K562 (cell line): ENCODE measurements around the gene HIRIP3. TPM values are rescaled to one million over a fixed set of nuclear protein-coding genes. Genes with fewer than 3 reads are reported as not detected.

Source experiments
- ATAC-seq: fragments of 200-7000 bp; cut with Tn5 transposase; 3 replicates; pipeline ENCODE4 v1.9.1; 2020; ENCODE audit warnings: moderate library complexity
- BruUV-seq: library from RNA; stranded (reverse); fragments of 400-500 nt; replicated peaks from 2 replicates; lab custom pipeline; 2021; lab: Mats Ljungman, UMichigan
- CTCF ChIA-PET: fragments of 300-600 bp; formaldehyde crosslinking; extraction: SDS; loops from one replicate; lab custom pipeline; 2021; ENCODE audit warnings: low intra/inter-chr PET ratio; lab: Yijun Ruan, JAX
- POLR2A ChIA-PET: fragments of 300-600, 350-650 bp; sonication (Branson Sonifier 250); formaldehyde crosslinking; extraction: SDS; loops from one replicate; lab custom pipeline; 2021; ENCODE audit warnings: antibody characterized with exemption, inconsistent platforms; lab: Yijun Ruan, JAX
- DNase-seq, 4 experiments: peaks; one replicate each; pipeline versions ENCODE4 v3.0.0 to v3.0.0-alpha.2; 2011 to 2018; ENCODE audit warnings: low spot score in 3 of 4, mixed read lengths in 3 of 4; ENCODE audit errors: extremely low read depth in 1 of 4
- FAIRE-seq: peaks from 2 replicates; lab custom pipeline; 2011; peaks lifted over from hg19 to GRCh38; lab: Jason Lieb, UNC
- H2AFZ ChIP-seq: 2 replicates; pipeline ENCODE4 v1.6.0; 2011; ENCODE audit warnings: low read depth, low read length, control low read depth, inconsistent platforms
- H3K27ac ChIP-seq: fragments of 200-600 bp; 3 replicates; pipeline ENCODE4 v1.8.0; 2011; ENCODE audit warnings: low read depth, mild to moderate bottlenecking, control low read depth, inconsistent platforms, low read length, moderate library complexity, mixed read lengths; ENCODE audit errors: extremely low read depth
- H3K27me3 ChIP-seq, 2 experiments: fragments of 300-600 bp in 1 of 2; 2 replicates in 1 of 2; 3 replicates in 1 of 2; pipeline versions ENCODE4 v1.6.0 to v1.8.0; 2011; ENCODE audit warnings: inconsistent platforms in 2 of 2, low read length in 2 of 2, mild to moderate bottlenecking in 1 of 2, mixed read lengths in 1 of 2, moderate library complexity in 1 of 2; ENCODE audit not compliant: control insufficient read depth in 2 of 2, insufficient read depth in 2 of 2
- H3K36me3 ChIP-seq: fragments of 300-600 bp; 3 replicates; pipeline ENCODE4 v1.8.0; 2011; ENCODE audit warnings: mild to moderate bottlenecking, low read length, inconsistent platforms; ENCODE audit not compliant: control insufficient read depth, insufficient read depth
- H3K4me1 ChIP-seq, 2 experiments: fragments of 200-600 bp in 1 of 2; replicated peaks in 1 of 2; 2 replicates in 1 of 2; 3 replicates in 1 of 2; pipeline versions ENCODE4 v1.5.1 to v1.8.0; 2011; ENCODE audit warnings: inconsistent platforms in 2 of 2, low read length in 2 of 2, mild to moderate bottlenecking in 1 of 2, mixed read lengths in 1 of 2, moderate library complexity in 1 of 2; ENCODE audit not compliant: control insufficient read depth in 2 of 2, insufficient read depth in 2 of 2
- H3K4me2 ChIP-seq: 2 replicates; pipeline ENCODE4 v1.6.1; 2011; ENCODE audit warnings: low read length, control low read depth, inconsistent platforms, mixed read lengths; ENCODE audit not compliant: insufficient read depth
- H3K4me3 ChIP-seq: fragments of 200-600 bp; sonication (generic), shearing (Covaris generic); 2 replicates; pipeline ENCODE4 v1.5.1; 2016; ENCODE audit warnings: control low read depth, inconsistent platforms
- H3K79me2 ChIP-seq: fragments of 200-600 bp; 3 replicates; pipeline ENCODE4 v1.8.0; 2011; ENCODE audit warnings: low read length, inconsistent platforms; ENCODE audit not compliant: control insufficient read depth, insufficient read depth
- H3K9ac ChIP-seq, 2 experiments: 2 replicates each; pipeline versions ENCODE4 v1.6.0 to v1.6.1; 2011; ENCODE audit warnings: low read depth in 2 of 2, low read length in 2 of 2, control low read depth in 1 of 2, inconsistent platforms in 1 of 2, mild to moderate bottlenecking in 1 of 2, mixed read lengths in 1 of 2; ENCODE audit not compliant: insufficient read depth in 1 of 2
- H3K9me1 ChIP-seq: one replicate; pipeline ENCODE4 v1.6.0; 2011; ENCODE audit warnings: inconsistent platforms, mild to moderate bottlenecking, low read length, moderate library complexity; ENCODE audit not compliant: control insufficient read depth, insufficient read depth
- H3K9me3 ChIP-seq: replicated peaks from 2 replicates; pipeline ENCODE4 v1.5.1; 2011; ENCODE audit warnings: low read depth, low read length, inconsistent platforms; ENCODE audit not compliant: control insufficient read depth, insufficient read depth
- H4K20me1 ChIP-seq: replicated peaks from 2 replicates; pipeline ENCODE4 v1.6.1; 2011; ENCODE audit warnings: low read length, inconsistent platforms, mixed read lengths; ENCODE audit not compliant: control insufficient read depth, insufficient read depth
- BRD4 ChIP-seq: fragments of 200-600 bp; sonication (generic); IDR thresholded peaks from 2 replicates; pipeline ENCODE4 v1.6.1; 2017; ENCODE audit warnings: inconsistent platforms
- ID3 ChIP-seq, 2 experiments: fragments of 250-450 bp in 1 of 2; fragments of 450-650 bp in 1 of 2; sonication (Bioruptor Pico) in 1 of 2; IDR thresholded peaks; 2 replicates each; pipeline versions ENCODE4 v1.6.1 to v1.8.0; 2016 to 2021; ENCODE audit warnings: mild to moderate bottlenecking in 2 of 2, moderate library complexity in 2 of 2, missing compliant biosample characterization in 1 of 2, missing genetic modification characterization in 1 of 2
- TFAP4 ChIP-seq: sonication (generic); formaldehyde crosslinking; IDR thresholded peaks from 2 replicates; pipeline ENCODE4 v1.8.0; 2022; ENCODE audit warnings: missing genetic modification reagents, mild to moderate bottlenecking, moderate library complexity, borderline replicate concordance
- WGBS: fragments of 100-300 bp; shearing (Covaris generic); methylation state at CpG from one replicate; pipeline ENCODE4 v1.1.6; 2016; ENCODE audit warnings: low coverage, mixed read lengths; ENCODE audit not compliant: insufficient coverage; ENCODE audit errors: missing lambda C conversion rate; 5-methylcytosine and 5-hydroxymethylcytosine counted together
- in situ Hi-C: fragments of 300-500 bp; cut with MboI; formaldehyde crosslinking; loops from 4 replicates; pipeline ENCODE4 v1.15.0; 2018; ENCODE audit warnings: inconsistent platforms, mixed read lengths
- intact Hi-C: fragments of 100-400 bp; cut with micrococcal nuclease; formaldehyde crosslinking; loops from 2 replicates; pipeline ENCODE4 v1.14.2; 2022
- polyA plus RNA-seq, 8 experiments: library from polyadenylated mRNA; depleted of rRNA in 4 of 8; stranded (reverse) in 5 of 8; unstranded in 3 of 8; fragments of >200 nt; fragmentation: Nextera tagmentation in 2 of 8; fragmentation: Illumina TruSeq in 1 of 8; extraction: Ambion mirVana in 2 of 8; extraction: Trizol in 1 of 8; gene quantifications; 2 replicates each; pipeline versions ENCODE4 v1.2.1 to v1.2.3, GENCODE V29; 2011 to 2014; ENCODE audit warnings: inconsistent platforms in 1 of 8, missing spikeins in 1 of 8
- total RNA-seq, 7 experiments: library from RNA; depleted of rRNA in 6 of 7; stranded (reverse); fragments of >200 nt in 6 of 7; fragmentation: Illumina TruSeq in 2 of 7; extraction: Trizol in 2 of 7; gene quantifications; 2 replicates each; pipeline versions ENCODE4 v1.2.1 to v1.2.3, GENCODE V29; 2011 to 2021; ENCODE audit warnings: low replicate concordance in 1 of 7
- TF ChIP-seq, protein P1 (sequence below), 2 experiments: fragments of 450-650 bp; formaldehyde crosslinking in 1 of 2; IDR thresholded peaks; 2 replicates each; pipeline versions ENCODE4 v1.4.0 to v1.6.1; 2014 to 2020; ENCODE audit warnings: mild to moderate bottlenecking in 2 of 2, borderline replicate concordance in 1 of 2, low read depth in 1 of 2

The HIRIP3 gene
- total and polyA plus RNA-seq, 9 of the 15 experiments (the other 6 are each of a cell fraction or from before 2014, with no cell fraction given): 3.3 to 38.2 (median 18.2) TPM

- CTCF ChIA-PET: interaction anchor here (0.5 kb wide), 1 partner anchor 1741 kb away, joined by 4 read pairs; no protein-coding TSS in a partner anchor
- TF ChIP-seq BRD4 (no peak), TFAP4 (CRISPR knock-in tag) (peak; percentile 58), ID3 (CRISPR knock-in tag; IDR thresholded peaks at IDR 0.05) (no peak), ID3 (tag; IDR thresholded peaks at IDR 0.05) (0 out of 2 replicates have a peak, but pooled peaks have one; percentile 38)
- TF ChIP-seq, protein P1, sequence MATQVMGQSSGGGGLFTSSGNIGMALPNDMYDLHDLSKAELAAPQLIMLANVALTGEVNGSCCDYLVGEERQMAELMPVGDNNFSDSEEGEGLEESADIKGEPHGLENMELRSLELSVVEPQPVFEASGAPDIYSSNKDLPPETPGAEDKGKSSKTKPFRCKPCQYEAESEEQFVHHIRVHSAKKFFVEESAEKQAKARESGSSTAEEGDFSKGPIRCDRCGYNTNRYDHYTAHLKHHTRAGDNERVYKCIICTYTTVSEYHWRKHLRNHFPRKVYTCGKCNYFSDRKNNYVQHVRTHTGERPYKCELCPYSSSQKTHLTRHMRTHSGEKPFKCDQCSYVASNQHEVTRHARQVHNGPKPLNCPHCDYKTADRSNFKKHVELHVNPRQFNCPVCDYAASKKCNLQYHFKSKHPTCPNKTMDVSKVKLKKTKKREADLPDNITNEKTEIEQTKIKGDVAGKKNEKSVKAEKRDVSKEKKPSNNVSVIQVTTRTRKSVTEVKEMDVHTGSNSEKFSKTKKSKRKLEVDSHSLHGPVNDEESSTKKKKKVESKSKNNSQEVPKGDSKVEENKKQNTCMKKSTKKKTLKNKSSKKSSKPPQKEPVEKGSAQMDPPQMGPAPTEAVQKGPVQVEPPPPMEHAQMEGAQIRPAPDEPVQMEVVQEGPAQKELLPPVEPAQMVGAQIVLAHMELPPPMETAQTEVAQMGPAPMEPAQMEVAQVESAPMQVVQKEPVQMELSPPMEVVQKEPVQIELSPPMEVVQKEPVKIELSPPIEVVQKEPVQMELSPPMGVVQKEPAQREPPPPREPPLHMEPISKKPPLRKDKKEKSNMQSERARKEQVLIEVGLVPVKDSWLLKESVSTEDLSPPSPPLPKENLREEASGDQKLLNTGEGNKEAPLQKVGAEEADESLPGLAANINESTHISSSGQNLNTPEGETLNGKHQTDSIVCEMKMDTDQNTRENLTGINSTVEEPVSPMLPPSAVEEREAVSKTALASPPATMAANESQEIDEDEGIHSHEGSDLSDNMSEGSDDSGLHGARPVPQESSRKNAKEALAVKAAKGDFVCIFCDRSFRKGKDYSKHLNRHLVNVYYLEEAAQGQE (IDR thresholded peaks at IDR 0.05; ENCODE audit: borderline replicate concordance): peak; percentile 99
- TF ChIP-seq, protein P1 (CRISPR knock-in tag; IDR thresholded peaks at IDR 0.05; ENCODE audit: low read depth): peak; percentile 97
These were observed 33.1 kb upstream of the HIRIP3 start for GRCh38 chr16:30028438-30029076.

More at GRCh38 chr16:30028438-30029076, 33.1 kb upstream of the HIRIP3 start:
- peaks cover 17 to 72% of the 10 kb centered on the region in 2 experiments; a peak in 4 of 5 replicates for H3K27me3 ChIP-seq
- H3K4me2 ChIP-seq: no peak overlapping the region
- in situ Hi-C loops (loop anchor here (10.0 kb wide), 1 partner anchor 334 kb away; no protein-coding TSS in a partner anchor), intact Hi-C loops (loop anchor here (10.0 kb wide), 1 partner anchor 214 kb away; the partner anchor contains the start of genes PAGR1 and PRRT2)
- ATAC-seq (peak; percentile 82), DNase-seq (peak; percentile 55 to 82 (median 68)), FAIRE-seq (no peak)
- POLR2A ChIA-PET: no interaction called here
- BruUV-seq: no TSS peak
- no peaks in the 10 kb centered on the region for H3K36me3 ChIP-seq
- H3K4me3 ChIP-seq: no peak overlapping the region
- peaks cover 13% of the 10 kb centered on the region; the same call in 1 of the 2 replicates for H4K20me1 ChIP-seq
- H3K9ac ChIP-seq: no peak overlapping the region; a peak in 1 of 4 replicates
- no peak overlapping the region for H3K27ac ChIP-seq
- peaks cover 0 to 31% of the 10 kb centered on the region in 2 experiments; a peak in 2 of 5 replicates for H3K4me1 ChIP-seq
- H3K9me1 ChIP-seq: peaks cover 4% of the 10 kb centered on the region
- H2AFZ ChIP-seq: no peak overlapping the region
- H3K9me3 ChIP-seq: no peaks in the 10 kb centered on the region
- no peaks in the 10 kb centered on the region for H3K79me2 ChIP-seq
- 5% methylated on average over 13 of the region's 18 CpGs for WGBS
